Duodenal mucosa (tissue), 2 donors: ENCODE data around the gene HAPLN3.

Source experiments
- H3K27ac ChIP-seq: one replicate; pipeline ENCODE4 v1.7.0; 2013; ENCODE audit warnings: low read depth, low read length
- H3K27me3 ChIP-seq, 2 donors: one replicate each; pipeline ENCODE4 v1.7.0; 2013; ENCODE audit warnings: low read length in 2 of 2, control low read depth in 1 of 2; ENCODE audit not compliant: insufficient read depth in 2 of 2, control insufficient read depth in 1 of 2
- H3K36me3 ChIP-seq, 2 donors: one replicate each; pipeline ENCODE4 v1.7.0; 2013; ENCODE audit warnings: low read length in 2 of 2, control low read depth in 1 of 2; ENCODE audit not compliant: insufficient read depth in 2 of 2, control insufficient read depth in 1 of 2
- H3K4me1 ChIP-seq, 2 donors: one replicate each; pipeline ENCODE4 v1.7.0; 2013; ENCODE audit warnings: low read length in 2 of 2, control low read depth in 1 of 2; ENCODE audit not compliant: insufficient read depth in 2 of 2, control insufficient read depth in 1 of 2
- H3K4me3 ChIP-seq, 2 donors: one replicate each; pipeline ENCODE4 v1.7.0; 2013; ENCODE audit warnings: low read length in 2 of 2, low read depth in 1 of 2
- H3K9ac ChIP-seq, 2 donors: one replicate each; pipeline ENCODE4 v1.7.0; 2013; ENCODE audit warnings: low read length in 2 of 2, low read depth in 1 of 2
- H3K9me3 ChIP-seq, 2 donors: one replicate each; pipeline ENCODE4 v1.7.0; 2013; ENCODE audit warnings: low read length in 2 of 2, control low read depth in 1 of 2; ENCODE audit not compliant: control insufficient read depth in 1 of 2

HAPLN3 gene

DNA sequence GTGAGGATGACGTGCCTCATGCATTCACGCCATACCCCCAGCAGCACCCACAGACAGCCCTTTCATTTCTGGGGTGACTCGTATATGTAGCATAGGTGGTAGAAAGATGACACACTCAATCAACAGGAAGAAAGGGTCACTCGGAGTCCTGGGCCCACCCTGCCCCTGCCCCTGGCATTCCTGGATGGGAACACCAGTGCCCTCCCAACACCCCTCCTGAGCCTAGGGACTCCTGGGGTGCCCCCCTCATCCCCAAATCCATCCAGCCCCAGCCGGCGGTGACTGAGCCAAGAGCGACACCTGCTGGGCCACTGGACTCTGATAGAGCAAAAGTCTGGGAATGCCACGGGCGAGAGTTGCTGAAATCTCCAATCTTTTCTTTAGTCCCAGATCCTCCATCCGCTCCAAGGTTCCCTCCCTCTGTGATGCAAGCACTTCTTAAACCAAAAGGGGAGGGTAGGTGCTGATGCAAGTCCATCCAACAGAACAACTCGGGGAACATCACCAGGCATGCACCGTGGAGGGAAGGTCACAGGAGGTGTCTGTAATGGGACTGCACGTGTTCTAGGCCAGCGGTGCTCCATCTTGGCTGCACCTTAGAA, 61.0 kb downstream of the HAPLN3 start:
- Histone ChIP-seq H3K36me3 (no peaks in the 10 kb centered on the region), H3K4me3 (no peak overlapping the region), H3K9me3 (no peaks in the 10 kb centered on the region), H3K4me1 (no peaks in the 10 kb centered on the region), H3K9ac (no peak overlapping the region), H3K27me3 (no peaks in the 10 kb centered on the region), H3K27ac (no peak overlapping the region)

DNA sequence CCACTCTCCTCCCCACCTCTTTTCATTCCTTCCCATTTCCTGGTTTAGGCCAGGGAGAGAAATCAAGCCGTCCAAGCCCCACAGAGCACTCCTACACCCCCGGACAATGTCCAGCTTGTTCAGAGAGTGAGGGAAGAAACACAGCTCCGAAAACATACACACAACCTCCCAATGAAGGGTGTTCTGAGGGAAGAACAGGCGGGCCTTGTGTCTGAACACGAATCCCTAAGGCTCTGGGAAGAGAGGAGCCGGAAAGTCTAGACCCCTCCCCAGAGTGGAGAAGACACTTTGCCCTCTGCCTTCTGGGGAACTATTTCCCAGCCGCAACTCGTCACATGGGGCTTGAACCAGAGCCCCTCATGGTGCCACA, 61.6 kb downstream of the HAPLN3 start:
- Histone ChIP-seq H3K27me3 (no peaks in the 10 kb centered on the region), H3K4me3 (no peak overlapping the region), H3K9ac (no peak overlapping the region), H3K27ac (no peak overlapping the region), H3K4me1 (no peaks in the 10 kb centered on the region), H3K9me3 (no peaks in the 10 kb centered on the region), H3K36me3 (no peaks in the 10 kb centered on the region)

DNA sequence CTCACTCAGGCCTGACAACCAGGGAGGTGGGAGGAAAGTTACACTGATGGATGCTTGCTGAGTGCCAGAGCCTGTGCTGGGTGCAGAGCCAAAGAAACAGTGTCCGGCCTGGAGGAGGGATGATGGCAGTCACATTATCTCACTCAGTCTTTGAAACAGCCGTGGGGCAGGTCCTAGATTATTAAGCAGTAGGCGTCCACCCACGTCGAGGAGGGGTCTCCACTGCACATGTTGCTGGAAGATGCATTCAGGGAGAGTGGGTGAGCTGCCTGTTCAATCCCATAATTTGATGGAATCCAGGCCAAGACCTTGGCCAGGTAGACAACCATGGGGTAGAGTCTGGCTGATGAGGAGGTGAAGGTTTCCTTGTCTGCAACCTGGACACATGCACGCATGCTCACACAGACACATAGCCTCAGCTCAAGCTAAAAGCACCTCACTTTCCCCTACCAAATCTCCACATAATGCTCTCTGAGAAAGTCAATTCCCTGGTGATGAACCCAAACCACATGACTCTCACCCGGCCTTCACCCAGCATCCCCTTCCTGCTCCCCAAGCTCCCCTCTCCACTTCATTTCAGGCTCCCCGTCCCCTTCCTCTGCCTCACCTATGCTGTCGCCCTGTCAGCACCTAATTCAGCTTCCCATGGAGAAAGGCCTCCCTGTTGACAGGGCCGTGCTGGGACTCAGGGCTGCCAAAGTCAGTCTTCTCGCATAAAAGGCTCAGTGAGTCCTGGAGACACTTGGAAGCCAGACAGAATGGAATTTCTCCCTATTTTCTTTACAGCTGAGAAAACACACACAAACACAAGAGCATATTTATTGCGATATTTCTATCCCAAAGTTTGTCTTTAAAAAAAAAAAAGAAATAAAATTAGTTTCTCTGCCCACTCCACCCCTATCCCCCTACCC, 62.3 kb downstream of the HAPLN3 start:
- no peak overlapping the region for H3K9ac ChIP-seq
- H3K27ac ChIP-seq: no peak overlapping the region
- H3K4me1 ChIP-seq: no peaks in the 10 kb centered on the region
- H3K4me3 ChIP-seq: no peak overlapping the region
- no peaks in the 10 kb centered on the region for H3K36me3 ChIP-seq
- no peaks in the 10 kb centered on the region for H3K9me3 ChIP-seq
- H3K27me3 ChIP-seq: no peaks in the 10 kb centered on the region

DNA sequence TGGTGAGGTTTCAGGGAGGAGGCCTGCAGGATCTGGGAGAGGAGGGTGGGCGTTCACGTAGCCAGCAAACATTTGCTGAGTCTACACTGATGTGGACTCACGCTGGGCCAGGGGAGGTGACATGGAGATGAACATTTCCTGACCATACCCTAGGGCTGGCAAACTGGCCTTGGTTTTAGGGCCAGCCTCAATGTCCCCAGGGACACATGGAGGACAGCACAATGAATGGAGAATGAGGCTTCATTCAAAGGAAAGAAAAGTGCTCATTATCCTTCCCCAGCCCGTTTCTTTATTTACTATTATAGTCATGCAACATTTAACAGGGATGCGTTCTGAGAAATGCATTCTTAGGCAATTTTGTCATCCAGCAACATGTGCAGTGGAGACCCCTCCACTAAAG, 65.3 kb downstream of the HAPLN3 start:
- Histone ChIP-seq H3K9me3 (no peaks in the 10 kb centered on the region), H3K27me3 (no peaks in the 10 kb centered on the region), H3K4me1 (no peaks in the 10 kb centered on the region), H3K27ac (no peak overlapping the region), H3K9ac (no peak overlapping the region), H3K4me3 (no peak overlapping the region), H3K36me3 (no peaks in the 10 kb centered on the region)

DNA sequence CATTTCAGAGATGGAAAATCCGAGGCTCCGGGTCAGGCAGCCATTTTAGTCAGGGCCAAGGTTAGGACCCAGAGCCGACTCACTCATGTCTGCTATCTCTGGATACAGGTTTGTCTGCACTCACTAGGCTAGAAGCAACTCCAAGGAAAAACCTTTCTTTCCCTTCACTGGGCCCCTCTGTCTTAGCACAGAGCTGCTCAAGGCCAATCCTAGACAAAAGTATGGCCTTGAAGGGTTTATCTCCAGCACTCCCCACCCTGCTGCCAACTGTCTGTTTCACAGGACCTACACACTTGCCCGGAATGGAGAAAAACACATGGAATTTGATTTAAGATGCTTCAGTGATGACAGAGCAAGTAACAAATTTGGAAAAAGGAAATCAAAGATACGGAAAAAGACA, 66.6 kb downstream of the HAPLN3 start:
- Histone ChIP-seq H3K36me3 (no peaks in the 10 kb centered on the region), H3K27me3 (peaks cover 0 to under 1% of the 10 kb centered on the region in 2 donors), H3K4me3 (no peak overlapping the region), H3K4me1 (no peaks in the 10 kb centered on the region), H3K9ac (no peak overlapping the region), H3K27ac (no peak overlapping the region), H3K9me3 (no peaks in the 10 kb centered on the region)
